ENCODE data around the gene TRIM46.
"Not testable (repeated sequence)": the region's sequence is repeated elsewhere in the genome, so short reads cannot be mapped to it uniquely, and the experiment has no call there.

TRIM46 gene

DNA sequence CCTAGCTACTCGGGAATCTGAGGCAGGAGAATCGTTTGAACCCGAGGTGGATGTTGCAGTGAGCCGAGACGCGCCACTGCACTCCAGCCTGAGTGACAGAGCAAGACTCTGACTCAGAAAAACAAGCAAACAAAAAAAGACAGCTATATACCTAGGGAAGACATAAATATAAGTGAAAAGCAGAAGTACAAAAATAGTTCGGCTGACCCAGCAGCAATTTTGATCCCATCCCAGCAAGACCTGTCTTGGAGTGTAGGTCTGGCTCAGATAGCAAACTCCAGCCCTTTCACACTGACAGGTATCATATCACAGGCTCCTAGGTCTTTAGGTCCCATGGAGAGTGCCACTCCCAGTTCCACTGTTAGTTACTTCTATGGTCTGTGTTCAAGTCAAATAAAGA lies 49.4 kb downstream of the TRIM46 start:
- no peak overlapping the region for H3K4me3 ChIP-seq (replicated peaks; ENCODE audit: low read depth, low read length)
- no peaks in the 10 kb centered on the region for H3K36me3 ChIP-seq (ENCODE audit: control insufficient read depth, insufficient read depth, low read length)
- DNase-seq (ENCODE audit: extremely low read depth, insufficient read length) = no peak
- H3K27me3 ChIP-seq (replicated peaks; ENCODE audit: control insufficient read depth, insufficient read depth, low read length) = no peaks in the 10 kb centered on the region
- TF ChIP-seq, protein P1, sequence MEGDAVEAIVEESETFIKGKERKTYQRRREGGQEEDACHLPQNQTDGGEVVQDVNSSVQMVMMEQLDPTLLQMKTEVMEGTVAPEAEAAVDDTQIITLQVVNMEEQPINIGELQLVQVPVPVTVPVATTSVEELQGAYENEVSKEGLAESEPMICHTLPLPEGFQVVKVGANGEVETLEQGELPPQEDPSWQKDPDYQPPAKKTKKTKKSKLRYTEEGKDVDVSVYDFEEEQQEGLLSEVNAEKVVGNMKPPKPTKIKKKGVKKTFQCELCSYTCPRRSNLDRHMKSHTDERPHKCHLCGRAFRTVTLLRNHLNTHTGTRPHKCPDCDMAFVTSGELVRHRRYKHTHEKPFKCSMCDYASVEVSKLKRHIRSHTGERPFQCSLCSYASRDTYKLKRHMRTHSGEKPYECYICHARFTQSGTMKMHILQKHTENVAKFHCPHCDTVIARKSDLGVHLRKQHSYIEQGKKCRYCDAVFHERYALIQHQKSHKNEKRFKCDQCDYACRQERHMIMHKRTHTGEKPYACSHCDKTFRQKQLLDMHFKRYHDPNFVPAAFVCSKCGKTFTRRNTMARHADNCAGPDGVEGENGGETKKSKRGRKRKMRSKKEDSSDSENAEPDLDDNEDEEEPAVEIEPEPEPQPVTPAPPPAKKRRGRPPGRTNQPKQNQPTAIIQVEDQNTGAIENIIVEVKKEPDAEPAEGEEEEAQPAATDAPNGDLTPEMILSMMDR (IDR thresholded peaks at IDR 0.05; ENCODE audit: insufficient read depth, low read length, poor library complexity, severe bottlenecking) = no peak

DNA sequence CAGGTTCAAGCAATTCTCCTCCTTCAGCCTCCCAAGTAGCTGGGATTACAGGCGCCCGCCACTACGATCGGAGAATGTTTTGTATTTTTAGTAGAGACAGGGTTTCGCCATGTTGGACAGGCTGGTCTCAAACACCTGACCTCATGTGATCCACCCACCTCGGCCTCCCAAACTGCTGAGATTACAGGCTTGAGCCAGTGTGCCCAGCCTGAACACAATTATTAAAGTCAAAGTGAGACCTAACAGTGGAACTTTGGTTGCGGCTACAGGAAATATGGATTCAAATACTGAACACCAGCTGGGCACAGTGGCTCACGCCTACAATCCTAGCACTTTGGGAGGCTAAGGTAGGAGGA lies 51.7 kb downstream of the TRIM46 start:
- not testable (repeated sequence) for DNase-seq (ENCODE audit: extremely low read depth, insufficient read length); H3K36me3 ChIP-seq (ENCODE audit: control insufficient read depth, insufficient read depth, low read length); H3K27me3 ChIP-seq (replicated peaks; ENCODE audit: control insufficient read depth, insufficient read depth, low read length); H3K4me3 ChIP-seq (replicated peaks; ENCODE audit: low read depth, low read length)

DNA sequence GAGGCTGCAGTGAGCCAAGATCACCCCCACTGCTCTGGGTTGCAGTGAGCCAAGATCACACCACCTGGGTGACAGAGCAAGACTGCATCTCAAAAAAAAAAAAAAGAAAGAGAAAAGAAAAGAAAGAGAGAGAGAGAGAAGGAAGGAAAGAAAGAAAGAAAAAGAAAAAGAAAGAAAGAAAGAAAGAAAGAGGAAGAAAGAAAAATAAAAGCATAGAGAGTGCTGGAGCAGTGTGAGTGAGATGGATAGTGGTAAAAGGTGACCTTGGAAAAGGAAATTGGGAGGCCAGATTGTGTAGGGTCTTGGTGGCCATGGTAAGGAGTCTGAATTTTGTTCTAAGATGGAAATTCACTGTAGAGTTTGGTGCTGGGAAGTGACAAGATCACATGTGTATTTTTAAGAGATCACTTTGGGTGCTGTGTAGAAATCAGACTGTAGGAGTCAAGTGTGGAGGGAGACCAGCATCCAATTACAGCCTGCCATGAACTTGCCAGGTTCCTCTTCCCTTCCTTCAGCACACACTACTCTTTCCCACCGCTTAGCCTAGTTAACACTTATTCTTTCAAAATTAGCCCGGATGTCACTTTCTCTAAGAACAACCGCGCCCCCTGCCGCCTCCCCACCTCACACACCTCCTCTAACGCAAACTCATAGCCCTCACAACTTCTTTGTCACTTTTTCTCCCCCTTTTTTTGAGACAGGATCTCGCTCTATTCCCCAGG lies 52.7 kb downstream of the TRIM46 start:
- TF ChIP-seq, protein P1 (IDR thresholded peaks at IDR 0.05; ENCODE audit: insufficient read depth, low read length, poor library complexity, severe bottlenecking) = peak; percentile 77
- Histone ChIP-seq H3K36me3 (ENCODE audit: control insufficient read depth, insufficient read depth, low read length) (no peaks in the 10 kb centered on the region), H3K4me3 (replicated peaks; ENCODE audit: low read depth, low read length) (peak overlapping the region; percentile 75), H3K27me3 (replicated peaks; ENCODE audit: control insufficient read depth, insufficient read depth, low read length) (no peaks in the 10 kb centered on the region)
- DNase-seq (ENCODE audit: extremely low read depth, insufficient read length) = no peak

DNA sequence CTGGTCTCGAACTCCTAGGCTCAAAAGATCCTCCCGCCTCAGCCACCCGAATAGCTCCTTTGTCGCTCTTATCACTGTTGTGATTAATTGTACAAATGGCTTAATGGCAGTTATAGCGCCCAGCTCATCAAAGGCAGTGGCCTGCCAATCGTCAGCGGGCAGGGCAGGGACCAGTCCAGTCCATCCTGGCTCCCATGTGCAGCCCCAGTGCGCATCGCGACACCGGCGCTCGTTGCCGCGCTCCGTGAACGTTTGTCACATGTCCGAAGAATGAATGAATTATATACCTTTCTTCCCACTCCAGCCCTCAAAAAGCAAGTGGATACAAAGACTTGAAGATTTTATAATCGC lies 53.2 kb downstream of the TRIM46 start:
- peak; percentile 72 for DNase-seq (ENCODE audit: extremely low read depth, insufficient read length)
- TF ChIP-seq, protein P1 (IDR thresholded peaks at IDR 0.05; ENCODE audit: insufficient read depth, low read length, poor library complexity, severe bottlenecking) = no peak
- Histone ChIP-seq H3K4me3 (replicated peaks; ENCODE audit: low read depth, low read length) (peak overlapping the region; percentile 75), H3K36me3 (ENCODE audit: control insufficient read depth, insufficient read depth, low read length) (no peaks in the 10 kb centered on the region), H3K27me3 (replicated peaks; ENCODE audit: control insufficient read depth, insufficient read depth, low read length) (no peaks in the 10 kb centered on the region)

DNA sequence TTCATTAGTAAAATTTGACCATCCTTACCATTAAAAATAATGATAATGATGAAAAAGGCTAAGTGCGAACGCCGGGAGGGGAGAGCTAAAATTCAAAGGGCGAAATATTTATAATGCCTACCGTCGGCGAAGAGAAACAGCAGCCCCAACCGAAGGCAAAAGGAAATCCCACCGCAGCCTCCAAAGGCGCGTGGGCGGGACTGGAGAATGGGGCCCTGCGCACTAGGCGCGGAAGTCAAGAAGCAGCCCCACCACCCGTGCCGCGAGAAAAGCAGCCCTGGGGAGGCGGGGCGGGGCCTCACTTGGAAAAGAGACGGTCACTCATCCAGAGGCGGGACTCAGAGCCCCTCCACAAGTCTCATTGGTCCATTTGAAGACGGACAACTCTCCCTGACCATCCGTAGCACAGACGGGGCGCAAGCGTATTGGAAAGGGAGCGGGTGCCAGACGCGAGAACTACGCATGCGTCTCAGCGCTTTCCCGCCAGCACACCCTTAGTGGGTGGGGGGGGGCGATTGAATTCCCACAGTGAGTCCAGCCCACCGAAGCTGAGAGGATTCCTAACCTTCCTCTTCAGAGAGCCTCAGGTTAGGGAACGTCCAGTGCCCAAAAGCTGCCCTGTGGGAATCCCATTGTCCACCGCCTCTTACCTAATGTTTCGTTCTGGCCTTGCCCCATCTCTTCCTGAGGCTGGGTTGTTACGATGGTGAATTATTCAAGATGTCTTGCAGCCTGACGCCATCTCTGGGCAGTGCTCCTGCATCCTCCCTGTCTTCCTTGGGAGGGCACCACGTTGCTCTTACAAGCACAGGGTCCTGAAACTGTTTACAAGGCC lies 53.8 kb downstream of the TRIM46 start:
- peak; percentile 97 for DNase-seq (ENCODE audit: extremely low read depth, insufficient read length)
- no peaks in the 10 kb centered on the region for H3K27me3 ChIP-seq (replicated peaks; ENCODE audit: control insufficient read depth, insufficient read depth, low read length)
- H3K36me3 ChIP-seq (ENCODE audit: control insufficient read depth, insufficient read depth, low read length) = no peaks in the 10 kb centered on the region
- H3K4me3 ChIP-seq (replicated peaks; ENCODE audit: low read depth, low read length) = peak overlapping the region; percentile 75
- TF ChIP-seq, protein P1 (IDR thresholded peaks at IDR 0.05; ENCODE audit: insufficient read depth, low read length, poor library complexity, severe bottlenecking) = no peak

DNA sequence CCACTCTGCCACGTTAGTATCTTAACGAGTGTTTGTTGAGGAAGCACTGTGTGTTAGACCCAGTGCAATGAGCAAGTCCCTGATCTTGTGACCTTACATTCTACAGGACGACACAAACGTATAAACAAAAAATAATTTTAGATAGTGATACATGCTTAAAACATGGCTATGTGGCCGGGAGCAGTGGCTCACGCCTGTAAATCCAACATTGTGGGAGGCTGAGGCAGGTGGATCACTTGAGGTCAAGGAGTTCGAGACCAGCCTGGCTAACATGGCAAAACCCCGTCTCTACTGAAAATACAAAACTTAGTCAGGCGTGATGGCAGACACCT lies 54.4 kb downstream of the TRIM46 start:
- Histone ChIP-seq H3K4me3 (replicated peaks; ENCODE audit: low read depth, low read length) (peak overlapping the region; percentile 62), H3K27me3 (replicated peaks; ENCODE audit: control insufficient read depth, insufficient read depth, low read length) (no peaks in the 10 kb centered on the region), H3K36me3 (ENCODE audit: control insufficient read depth, insufficient read depth, low read length) (no peaks in the 10 kb centered on the region)
- TF ChIP-seq, protein P1 (IDR thresholded peaks at IDR 0.05; ENCODE audit: insufficient read depth, low read length, poor library complexity, severe bottlenecking) = no peak
- DNase-seq (ENCODE audit: extremely low read depth, insufficient read length) = no peak

DNA sequence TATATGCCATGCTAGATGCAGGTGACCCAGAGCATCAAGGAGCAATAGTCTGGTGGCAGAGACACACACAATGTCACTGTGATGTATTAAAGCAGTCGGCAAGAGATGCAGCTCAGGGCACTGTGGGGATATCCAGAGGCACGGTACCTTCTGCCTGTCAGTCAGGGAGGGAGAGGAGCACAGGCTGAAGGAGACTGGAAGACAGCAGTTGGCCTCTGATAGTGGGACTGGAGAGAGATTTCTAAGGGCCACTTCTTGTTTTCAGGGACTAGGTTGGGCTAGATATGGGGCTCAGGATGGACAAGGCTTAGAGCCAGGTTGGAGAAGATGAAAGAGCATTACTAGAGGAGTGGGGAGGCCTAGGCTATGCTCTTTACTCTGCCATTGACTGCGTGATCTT lies 57.7 kb downstream of the TRIM46 start:
- not testable (repeated sequence) for H3K27me3 ChIP-seq (replicated peaks; ENCODE audit: control insufficient read depth, insufficient read depth, low read length); H3K36me3 ChIP-seq (ENCODE audit: control insufficient read depth, insufficient read depth, low read length); DNase-seq (ENCODE audit: extremely low read depth, insufficient read length); H3K4me3 ChIP-seq (replicated peaks; ENCODE audit: low read depth, low read length)

DNA sequence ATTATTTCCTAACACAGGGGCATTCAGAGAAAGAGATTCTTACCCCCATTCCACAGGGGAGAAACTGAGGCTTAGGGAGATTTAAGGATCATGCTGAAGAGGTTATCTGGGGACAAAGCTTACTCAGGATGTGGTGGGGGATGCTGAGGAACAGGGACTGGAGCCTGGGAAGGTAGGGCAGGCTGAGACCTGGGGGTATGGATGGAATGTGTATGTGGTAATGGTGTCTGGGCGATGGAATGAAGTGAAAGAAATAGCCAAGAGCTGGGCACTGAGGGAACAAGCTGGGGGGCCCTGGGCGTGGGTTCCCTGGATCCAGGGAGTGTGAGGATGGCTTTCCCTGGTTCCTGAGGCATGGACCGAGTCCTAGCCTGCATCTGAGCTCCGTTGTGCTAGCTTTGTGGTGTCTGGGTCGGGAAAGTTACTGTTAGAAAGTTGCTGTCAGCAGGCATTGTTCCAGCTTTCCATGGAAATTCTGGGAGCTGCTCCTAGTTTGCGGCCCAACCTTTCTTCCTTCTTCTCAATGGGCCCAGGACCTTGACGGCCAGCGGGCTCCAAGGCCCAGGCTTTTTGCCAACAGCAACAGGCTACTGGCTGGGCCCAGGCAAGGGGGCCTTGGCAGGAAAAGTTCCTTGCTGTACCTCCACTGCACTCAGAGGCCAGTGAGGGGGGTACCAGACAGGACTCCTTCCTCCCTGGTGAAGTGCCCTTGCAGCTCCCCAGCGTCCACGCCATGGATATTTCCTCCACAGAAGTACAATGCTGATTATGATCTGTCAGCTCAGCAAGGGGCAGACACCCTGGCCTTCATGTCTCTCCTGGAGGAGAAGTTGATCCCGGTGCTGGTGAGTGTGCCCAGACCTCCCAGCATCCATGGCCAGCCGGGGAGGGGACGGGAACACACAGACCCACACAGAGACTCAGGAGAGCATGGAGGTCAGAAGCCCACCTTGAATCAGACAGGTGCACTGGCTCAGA lies 58.6 kb downstream of the TRIM46 start:
- not testable (repeated sequence) for DNase-seq (ENCODE audit: extremely low read depth, insufficient read length); H3K36me3 ChIP-seq (ENCODE audit: control insufficient read depth, insufficient read depth, low read length); H3K4me3 ChIP-seq (replicated peaks; ENCODE audit: low read depth, low read length); H3K27me3 ChIP-seq (replicated peaks; ENCODE audit: control insufficient read depth, insufficient read depth, low read length)
